ENCODE results near the gene RELN.
A peak's percentile ranks its signal among the peaks of the same experiment; 100 is the strongest.

DNA sequence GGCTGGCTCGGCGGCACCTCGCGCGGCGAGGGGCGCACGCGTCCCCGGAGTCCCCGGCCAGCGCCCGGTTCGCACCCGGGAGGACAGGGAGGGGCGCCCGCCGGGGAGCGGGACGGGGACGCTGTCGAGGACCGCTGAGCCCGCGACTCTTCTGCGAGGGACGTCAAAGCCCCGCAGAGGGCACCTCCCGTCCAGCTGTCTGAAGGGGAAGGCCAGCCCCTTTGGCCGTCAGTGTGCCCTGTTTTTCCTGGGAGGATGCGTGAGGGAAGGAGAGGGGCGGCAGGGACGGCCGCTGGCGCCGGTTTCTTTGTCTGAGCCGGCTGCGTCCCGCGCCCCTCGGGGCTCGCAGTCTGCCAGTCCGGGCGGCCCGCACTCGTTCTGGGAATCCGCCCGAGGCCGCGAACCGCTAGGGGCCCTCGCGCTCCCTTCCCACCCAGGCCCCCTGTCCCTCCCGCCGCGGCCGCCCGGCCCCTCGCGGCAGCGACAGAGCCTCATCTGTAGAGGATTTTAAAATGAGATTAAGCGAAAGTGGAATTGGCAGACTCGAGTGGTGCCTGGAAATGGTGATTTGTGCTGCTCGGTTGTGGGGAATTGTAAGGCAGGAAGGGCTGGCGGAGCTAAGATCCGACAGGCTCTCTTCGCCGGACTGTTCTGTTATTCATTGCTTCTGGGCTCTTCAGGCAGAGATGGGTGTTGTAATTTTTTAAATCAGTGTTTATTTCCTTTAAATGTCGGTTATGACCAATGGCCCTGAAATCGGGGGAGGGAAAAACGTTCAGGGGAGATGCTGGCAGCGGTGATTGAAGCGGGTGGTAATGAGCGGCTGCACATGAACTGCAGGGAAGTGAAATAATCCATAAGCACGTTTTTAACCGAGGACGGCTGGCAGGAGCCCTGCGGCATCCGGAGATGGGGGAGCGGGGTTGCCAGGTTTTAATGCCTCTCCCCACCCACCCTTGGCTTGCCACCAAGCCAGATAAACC lies 618 bp upstream of the RELN start:
- TF ChIP-seq, protein P1, sequence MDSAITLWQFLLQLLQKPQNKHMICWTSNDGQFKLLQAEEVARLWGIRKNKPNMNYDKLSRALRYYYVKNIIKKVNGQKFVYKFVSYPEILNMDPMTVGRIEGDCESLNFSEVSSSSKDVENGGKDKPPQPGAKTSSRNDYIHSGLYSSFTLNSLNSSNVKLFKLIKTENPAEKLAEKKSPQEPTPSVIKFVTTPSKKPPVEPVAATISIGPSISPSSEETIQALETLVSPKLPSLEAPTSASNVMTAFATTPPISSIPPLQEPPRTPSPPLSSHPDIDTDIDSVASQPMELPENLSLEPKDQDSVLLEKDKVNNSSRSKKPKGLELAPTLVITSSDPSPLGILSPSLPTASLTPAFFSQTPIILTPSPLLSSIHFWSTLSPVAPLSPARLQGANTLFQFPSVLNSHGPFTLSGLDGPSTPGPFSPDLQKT (IDR thresholded peaks at IDR 0.05; ENCODE audit: borderline replicate concordance, low read depth, low read length), result no peak
- TF ChIP-seq ZSCAN16 (tag by site-specific recombination; IDR thresholded peaks at IDR 0.05), result no peak
- TF ChIP-seq ZBTB17 (tag by site-specific recombination; IDR thresholded peaks at IDR 0.05), result peak; percentile 42
- peak; percentile 31 for TF ChIP-seq SP2 (tag by site-specific recombination; IDR thresholded peaks at IDR 0.05)

All from HEK293 (cell line).